Measurements from ENCODE around the gene ARL6. TPM values are rescaled to one million over a fixed set of nuclear protein-coding genes. Genes with fewer than 3 reads are reported as not detected.

Gene ARL6
- 3.0 and 3.5 TPM in 2 replicates for polyA plus RNA-seq (2013)

- H2AK5ac ChIP-seq (ENCODE audit: low read length): no peak within 1 kb of the TSS
- H3K4me3 ChIP-seq (ENCODE audit: low read depth, low read length): peak within 1 kb of the TSS; percentile 83
- H3K4me1 ChIP-seq (ENCODE audit: control insufficient read depth in 1 of 2, insufficient read depth in 2 of 2, low read length in 2 of 2): peaks cover 0 to 3% of the 10 kb centered on the region in 2 experiments
- no peaks in the 10 kb centered on the region for H3K27me3 ChIP-seq (ENCODE audit: insufficient read depth, low read length)
- peak within 1 kb of the TSS; percentile 50 for H2BK5ac ChIP-seq (ENCODE audit: low read depth, low read length, poor library complexity)
- peak within 1 kb of the TSS; percentile 72 for H3K9ac ChIP-seq (ENCODE audit: low read length)
- peaks cover 2% of the 10 kb centered on the region for H3K79me1 ChIP-seq (ENCODE audit: low read length)
- no peaks in the 10 kb centered on the region for H3K9me3 ChIP-seq (ENCODE audit: insufficient read depth, low read depth, low read length)
- no peak within 1 kb of the TSS for H3K4ac ChIP-seq (ENCODE audit: low read depth, low read length)
- H3K18ac ChIP-seq (ENCODE audit: low read length): peak within 1 kb of the TSS; percentile 79
- DNase-seq: peak; percentile 79 to 83
- H3K27ac ChIP-seq (ENCODE audit: low read depth, low read length): peak within 1 kb of the TSS; percentile 69
- H3K4me2 ChIP-seq (ENCODE audit: low read length): peak within 1 kb of the TSS; percentile 68
- WGBS (ENCODE audit: extremely low coverage, insufficient coverage, insufficient read length): no CpG with 5 or more reads among the region's 46 CpGs
- peak within 1 kb of the TSS; percentile 75 for H4K91ac ChIP-seq (ENCODE audit: low read depth, low read length)
- H4K12ac ChIP-seq (ENCODE audit: low read depth, low read length): peak within 1 kb of the TSS; percentile 75
- peak within 1 kb of the TSS; percentile 85 for H2AFZ ChIP-seq (ENCODE audit: insufficient read depth, low read length, poor library complexity)
- no peaks in the 10 kb centered on the region for H3K36me3 ChIP-seq (ENCODE audit: control insufficient read depth in 1 of 2, insufficient read depth in 2 of 2, low read length in 2 of 2)
- H2BK12ac ChIP-seq (ENCODE audit: low read length): no peak within 1 kb of the TSS
- H3K79me2 ChIP-seq (ENCODE audit: control insufficient read depth, insufficient read depth, low read length, poor library complexity): peaks cover 1% of the 10 kb centered on the region
- no peak within 1 kb of the TSS for H3K23ac ChIP-seq (ENCODE audit: low read length)
- H4K8ac ChIP-seq (ENCODE audit: low read depth, low read length): peak within 1 kb of the TSS; percentile 97
- H3K14ac ChIP-seq (ENCODE audit: low read length): peak within 1 kb of the TSS; percentile 88
- no peak within 1 kb of the TSS for H2BK120ac ChIP-seq (ENCODE audit: insufficient read depth, low read length, poor library complexity)
Measured at GRCh38 chr3:97764407-97765238, at the start of gene ARL6. Gene ARL6 (plus strand): TSS chr3:97764758. CDS start chr3:97768108, 3,350 bp downstream.

GRCh38 chr3:97719156-97719821, 45.3 kb upstream of the ARL6 start:
- Histone ChIP-seq H3K4me2 (ENCODE audit: low read length) (no peak overlapping the region), H3K4me3 (ENCODE audit: low read depth, low read length) (no peak overlapping the region), H3K9me3 (ENCODE audit: insufficient read depth, low read depth, low read length) (no peaks in the 10 kb centered on the region), H3K23ac (ENCODE audit: low read length) (no peak overlapping the region), H3K4me1 (ENCODE audit: control insufficient read depth in 1 of 2, insufficient read depth in 2 of 2, low read length in 2 of 2) (no peaks in the 10 kb centered on the region), H4K8ac (ENCODE audit: low read depth, low read length) (no peak overlapping the region), H3K18ac (ENCODE audit: low read length) (no peak overlapping the region), H2BK12ac (ENCODE audit: low read length) (no peak overlapping the region), H2BK5ac (ENCODE audit: low read depth, low read length, poor library complexity) (no peak overlapping the region), H2BK120ac (ENCODE audit: insufficient read depth, low read length, poor library complexity) (no peak overlapping the region), H3K79me2 (ENCODE audit: control insufficient read depth, insufficient read depth, low read length, poor library complexity) (no peaks in the 10 kb centered on the region), H3K4ac (ENCODE audit: low read depth, low read length) (no peak overlapping the region), H2AK5ac (ENCODE audit: low read length) (no peak overlapping the region), H3K14ac (ENCODE audit: low read length) (no peak overlapping the region), H3K79me1 (ENCODE audit: low read length) (no peaks in the 10 kb centered on the region), H3K27me3 (ENCODE audit: insufficient read depth, low read length) (no peaks in the 10 kb centered on the region), H3K36me3 (ENCODE audit: control insufficient read depth in 1 of 2, insufficient read depth in 2 of 2, low read length in 2 of 2) (no peaks in the 10 kb centered on the region), H3K9ac (ENCODE audit: low read length) (no peak overlapping the region), H3K27ac (ENCODE audit: low read depth, low read length) (no peak overlapping the region), H4K12ac (ENCODE audit: low read depth, low read length) (no peak overlapping the region), H2AFZ (ENCODE audit: insufficient read depth, low read length, poor library complexity) (no peak overlapping the region), H4K91ac (ENCODE audit: low read depth, low read length) (no peak overlapping the region)
- WGBS (ENCODE audit: extremely low coverage, insufficient coverage, insufficient read length): no CpG with 5 or more reads among the region's 7 CpGs
- DNase-seq: peak; percentile 69 to 87

GRCh38 chr3:97720417-97720816, 44.1 kb upstream of the ARL6 start:
- Histone ChIP-seq H3K9me3 (ENCODE audit: insufficient read depth, low read depth, low read length) (no peaks in the 10 kb centered on the region), H3K4ac (ENCODE audit: low read depth, low read length) (no peak overlapping the region), H3K14ac (ENCODE audit: low read length) (no peak overlapping the region), H3K18ac (ENCODE audit: low read length) (no peak overlapping the region), H4K91ac (ENCODE audit: low read depth, low read length) (no peak overlapping the region), H2BK5ac (ENCODE audit: low read depth, low read length, poor library complexity) (no peak overlapping the region), H3K4me3 (ENCODE audit: low read depth, low read length) (no peak overlapping the region), H3K4me1 (ENCODE audit: control insufficient read depth in 1 of 2, insufficient read depth in 2 of 2, low read length in 2 of 2) (no peaks in the 10 kb centered on the region), H3K36me3 (ENCODE audit: control insufficient read depth in 1 of 2, insufficient read depth in 2 of 2, low read length in 2 of 2) (no peaks in the 10 kb centered on the region), H3K79me1 (ENCODE audit: low read length) (no peaks in the 10 kb centered on the region), H3K4me2 (ENCODE audit: low read length) (no peak overlapping the region), H4K12ac (ENCODE audit: low read depth, low read length) (no peak overlapping the region), H3K9ac (ENCODE audit: low read length) (no peak overlapping the region), H3K23ac (ENCODE audit: low read length) (no peak overlapping the region), H3K79me2 (ENCODE audit: control insufficient read depth, insufficient read depth, low read length, poor library complexity) (no peaks in the 10 kb centered on the region), H2AK5ac (ENCODE audit: low read length) (no peak overlapping the region), H3K27me3 (ENCODE audit: insufficient read depth, low read length) (no peaks in the 10 kb centered on the region), H2BK120ac (ENCODE audit: insufficient read depth, low read length, poor library complexity) (no peak overlapping the region), H2BK12ac (ENCODE audit: low read length) (no peak overlapping the region), H4K8ac (ENCODE audit: low read depth, low read length) (no peak overlapping the region), H3K27ac (ENCODE audit: low read depth, low read length) (no peak overlapping the region), H2AFZ (ENCODE audit: insufficient read depth, low read length, poor library complexity) (no peak overlapping the region)
- DNase-seq: no peak
- WGBS (ENCODE audit: extremely low coverage, insufficient coverage, insufficient read length): no CpG with 5 or more reads among the region's 2 CpGs

GRCh38 chr3:97721446-97721845, 43.1 kb upstream of the ARL6 start:
- Histone ChIP-seq H2BK12ac (ENCODE audit: low read length) (no peak overlapping the region), H3K4me3 (ENCODE audit: low read depth, low read length) (no peak overlapping the region), H2AK5ac (ENCODE audit: low read length) (no peak overlapping the region), H4K8ac (ENCODE audit: low read depth, low read length) (no peak overlapping the region), H3K27me3 (ENCODE audit: insufficient read depth, low read length) (no peaks in the 10 kb centered on the region), H3K23ac (ENCODE audit: low read length) (no peak overlapping the region), H3K4me2 (ENCODE audit: low read length) (no peak overlapping the region), H3K18ac (ENCODE audit: low read length) (no peak overlapping the region), H3K79me1 (ENCODE audit: low read length) (no peaks in the 10 kb centered on the region), H3K4ac (ENCODE audit: low read depth, low read length) (no peak overlapping the region), H4K91ac (ENCODE audit: low read depth, low read length) (no peak overlapping the region), H3K36me3 (ENCODE audit: control insufficient read depth in 1 of 2, insufficient read depth in 2 of 2, low read length in 2 of 2) (no peaks in the 10 kb centered on the region), H3K9me3 (ENCODE audit: insufficient read depth, low read depth, low read length) (no peaks in the 10 kb centered on the region), H3K14ac (ENCODE audit: low read length) (no peak overlapping the region), H3K9ac (ENCODE audit: low read length) (no peak overlapping the region), H3K4me1 (ENCODE audit: control insufficient read depth in 1 of 2, insufficient read depth in 2 of 2, low read length in 2 of 2) (no peaks in the 10 kb centered on the region), H2BK120ac (ENCODE audit: insufficient read depth, low read length, poor library complexity) (no peak overlapping the region), H3K79me2 (ENCODE audit: control insufficient read depth, insufficient read depth, low read length, poor library complexity) (no peaks in the 10 kb centered on the region), H4K12ac (ENCODE audit: low read depth, low read length) (no peak overlapping the region), H2BK5ac (ENCODE audit: low read depth, low read length, poor library complexity) (no peak overlapping the region), H2AFZ (ENCODE audit: insufficient read depth, low read length, poor library complexity) (no peak overlapping the region), H3K27ac (ENCODE audit: low read depth, low read length) (no peak overlapping the region)
- WGBS (ENCODE audit: extremely low coverage, insufficient coverage, insufficient read length): no CpG with 5 or more reads among the region's 2 CpGs
- no peak for DNase-seq

Data from trophoblast cell (in vitro differentiated cells and primary cell).